K562 (cell line): ENCODE measurements around the gene NPB. TPM values are rescaled to one million over a fixed set of nuclear protein-coding genes. Genes with fewer than 3 reads are reported as not detected.
A peak's percentile ranks its signal among the peaks of the same experiment; 100 is the strongest.

Source experiments
- ARNT ChIP-seq, 2 experiments: fragments of 450-650 bp; IDR thresholded peaks; 2 replicates each; pipeline ENCODE4 v1.6.1; 2016; ENCODE audit warnings: mild to moderate bottlenecking in 1 of 2
- EP400 ChIP-seq: fragments of 450-650 bp; IDR thresholded peaks from 2 replicates; pipeline ENCODE4 v1.6.1; 2017; ENCODE audit warnings: antibody characterized with exemption, mild to moderate bottlenecking, moderate library complexity
- HMG20A ChIP-seq: fragments of 450-650 bp; formaldehyde crosslinking; conservative IDR thresholded peaks from 2 replicates; pipeline ENCODE4 v1.4.0; 2020; ENCODE audit warnings: mild to moderate bottlenecking, mixed read lengths
- MNT ChIP-seq, 2 experiments: fragments of 450-650 bp; conservative IDR thresholded peaks; 2 replicates each; pipeline ENCODE4 v1.6.1; 2017; ENCODE audit warnings: mild to moderate bottlenecking in 2 of 2, moderate library complexity in 2 of 2
- NELFE ChIP-seq: IDR thresholded peaks from 2 replicates; pipeline ENCODE4 v1.6.1; 2011; ENCODE audit warnings: mild to moderate bottlenecking; ENCODE audit not compliant: insufficient read depth, insufficient read length
- PYGO2 ChIP-seq: fragments of 450-650 bp; IDR thresholded peaks from 2 replicates; pipeline ENCODE4 v1.6.1; 2016; ENCODE audit warnings: mild to moderate bottlenecking, missing genetic modification characterization, moderate library complexity, missing compliant biosample characterization
- ZFP1 ChIP-seq: fragments of 450-650 bp; formaldehyde crosslinking; IDR thresholded peaks from 2 replicates; pipeline ENCODE4 v1.4.0; 2020; ENCODE audit warnings: mild to moderate bottlenecking, mixed read lengths
- ZNF830 ChIP-seq: fragments of 250-450 bp; sonication (Bioruptor Pico); IDR thresholded peaks from 2 replicates; pipeline ENCODE4 v1.5.0; 2021; ENCODE audit warnings: mild to moderate bottlenecking
- polyA plus RNA-seq, 8 experiments: library from polyadenylated mRNA; depleted of rRNA in 4 of 8; stranded (reverse) in 5 of 8; unstranded in 3 of 8; fragments of >200 nt; fragmentation: Nextera tagmentation in 2 of 8; fragmentation: Illumina TruSeq in 1 of 8; extraction: Ambion mirVana in 2 of 8; extraction: Trizol in 1 of 8; gene quantifications; 2 replicates each; pipeline versions ENCODE4 v1.2.1 to v1.2.3, GENCODE V29; 2011 to 2014; ENCODE audit warnings: inconsistent platforms in 1 of 8, missing spikeins in 1 of 8
- total RNA-seq, 7 experiments: library from RNA; depleted of rRNA in 6 of 7; stranded (reverse); fragments of >200 nt in 6 of 7; fragmentation: Illumina TruSeq in 2 of 7; extraction: Trizol in 2 of 7; gene quantifications; 2 replicates each; pipeline versions ENCODE4 v1.2.1 to v1.2.3, GENCODE V29; 2011 to 2021; ENCODE audit warnings: low replicate concordance in 1 of 7

NPB gene
- total and polyA plus RNA-seq, 9 of the 15 experiments (the other 6 are each of a cell fraction or from before 2014, with no cell fraction given), result 0.03 to 0.61 (median 0.14) TPM; not detected in 2

- TF ChIP-seq HMG20A (no peak), NELFE (no peak), EP400 (peak; percentile 44; the same call in 1 of the 2 replicates), ZFP1 (CRISPR knock-in tag) (no peak), ZNF830 (no peak), ARNT (IDR thresholded peaks at IDR 0.05) (no peak), PYGO2 (tag) (no peak), MNT (conservative IDR thresholded peaks at IDR 0.05) (peak in 1 of 2 experiments; percentile 42; a peak in 2 of 4 replicates)
Observed at GRCh38 chr17:81869221-81870130, 32.6 kb upstream of the NPB start (continued).
